Right lobe of liver (tissue), 6 donors: ENCODE measurements around the gene SEC24D. TPM values are rescaled to one million over a fixed set of nuclear protein-coding genes. Genes with fewer than 3 reads are reported as not detected.

Experiments
- ATAC-seq, 4 donors: fragments of 200-7000 bp; cut with Tn5 transposase; one replicate each; pipeline ENCODE4 v1.9.1; 2020; ENCODE audit warnings: mild to moderate bottlenecking in 4 of 4, moderate library complexity in 4 of 4
- DNase-seq, 3 donors: peaks; one replicate each; pipeline ENCODE4 v3.0.0-alpha.2; 2020
- H3K27ac ChIP-seq, 3 donors: fragments of 200-600 bp; one replicate each; pipeline ENCODE4 v1.8.0; 2022
- H3K27me3 ChIP-seq, 2 donors: fragments of 200-600 bp; one replicate each; pipeline ENCODE4 v1.8.0; 2022
- H3K36me3 ChIP-seq, 4 donors: fragments of 200-600 bp; sonication (generic) in 1 of 4; one replicate each; pipeline versions ENCODE4 v1.5.1 to v1.8.0; 2017 to 2022; ENCODE audit warnings: control low read depth in 1 of 4
- H3K4me1 ChIP-seq, 4 donors: fragments of 200-600 bp; sonication (generic) in 1 of 4; one replicate each; pipeline versions ENCODE4 v1.5.1 to v1.8.0; 2017 to 2022; ENCODE audit warnings: control low read depth in 1 of 4
- H3K4me3 ChIP-seq, 3 donors: fragments of 200-600 bp; one replicate each; pipeline ENCODE4 v1.8.0; 2022
- H3K9me3 ChIP-seq, 4 donors: fragments of 200-600 bp; sonication (generic) in 1 of 4; one replicate each; pipeline versions ENCODE4 v1.5.1 to v1.8.0; 2017 to 2022; ENCODE audit warnings: control low read depth in 1 of 4
- POLR2A ChIP-seq: fragments of 450-650 bp; IDR thresholded peaks from one replicate; pipeline ENCODE4 v1.6.1; 2017; ENCODE audit warnings: antibody characterized with exemption, mild to moderate bottlenecking
- WGBS: methylation state at CpG from one replicate; pipeline ENCODE4 v1.1.6; 2018; ENCODE audit warnings: low coverage, low lambda C conversion rate; ENCODE audit not compliant: insufficient coverage; ENCODE audit errors: missing lambda C conversion rate; 5-methylcytosine and 5-hydroxymethylcytosine counted together
- intact Hi-C, 2 donors: fragments of 100-400 bp; cut with DNase I; formaldehyde crosslinking; loops; one replicate each; pipeline versions ENCODE4 v1.11.2 to v1.14.1; 2022
- total RNA-seq, 6 experiments: library from RNA; depleted of rRNA in 2 of 6; stranded (reverse); fragments of >200 nt in 2 of 6; fragmentation: NEBNext Ultra II Directional in 3 of 6; extraction: Animal tissue kit (Norgen Biotek cat#: 25700) in 3 of 6; gene quantifications; one replicate each; pipeline versions ENCODE4 v1.1.0 to v1.2.4, GENCODE V29; 2016 to 2023
- TF ChIP-seq, protein P1 (sequence below), 4 donors: fragments of 200-600 bp in 3 of 4; fragments of 450-650 bp in 1 of 4; IDR thresholded peaks; one replicate each; pipeline versions ENCODE4 v1.5.1 to v1.8.0; 2016 to 2022; ENCODE audit warnings: antibody characterized with exemption in 4 of 4, mild to moderate bottlenecking in 2 of 4
- donor health status: DM: no; HTN: yes; CAD: no.
- donor health status: DM: no; HTN: no; CAD: no.
- donor health status: DM: no; HTN: no; CAD: no.
- donor health status: DM: no; HTN: yes; CAD: no.
- donor health status: DM: no; HTN: yes; CAD: no.

SEC24D gene
- total RNA-seq, 6 experiments from 2014 or later = 52.2 to 80.1 (median 69.2) TPM

DNA sequence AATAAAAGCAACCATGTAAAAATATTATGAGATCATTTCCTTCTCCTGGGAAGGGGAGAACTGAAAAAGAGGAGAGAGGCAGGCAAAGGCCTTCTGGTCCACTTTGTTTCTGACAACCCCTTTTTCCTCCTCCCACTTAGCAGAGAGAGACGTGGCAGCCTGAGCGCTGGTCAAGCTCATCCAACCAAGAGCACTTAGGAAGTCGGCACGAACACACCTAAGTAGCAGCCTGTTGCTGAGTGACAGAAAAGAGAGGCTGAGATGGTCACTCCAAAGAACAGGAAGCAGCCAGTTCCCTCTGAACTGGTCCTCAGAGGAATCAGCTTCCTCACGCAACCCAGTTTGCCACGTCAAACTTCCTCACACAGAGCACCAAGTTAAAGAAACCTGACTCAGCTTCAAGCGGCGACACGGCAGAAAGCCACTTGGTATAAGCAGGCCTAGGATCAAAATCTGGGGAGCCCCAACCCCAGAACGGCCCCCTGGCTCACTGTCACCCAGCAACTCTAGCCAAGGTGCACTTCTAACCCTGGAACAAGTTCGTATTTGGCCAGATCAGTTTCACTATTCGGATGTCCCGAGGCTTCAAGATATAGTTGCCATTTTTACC lies 861 bp downstream of the SEC24D start:
- H3K36me3 ChIP-seq = peaks cover 0 to 27% (median 9%) of the 10 kb centered on the region in 4 donors
- peak overlapping the region; percentile 89 to 98 (median 92) for H3K27ac ChIP-seq
- DNase-seq = peak; percentile 63 to 76 (median 76)
- ATAC-seq = peak; percentile 66 to 82 (median 79)
- H3K9me3 ChIP-seq = no peaks in the 10 kb centered on the region
- intact Hi-C loops = no loop called here
- H3K27me3 ChIP-seq = no peaks in the 10 kb centered on the region
- peaks cover 0 to 21% (median 8%) of the 10 kb centered on the region in 4 donors for H3K4me1 ChIP-seq
- 0% methylated on average over 13 of the region's 13 CpGs for WGBS
- TF ChIP-seq POLR2A = peak; percentile 83
- TF ChIP-seq, protein P1, sequence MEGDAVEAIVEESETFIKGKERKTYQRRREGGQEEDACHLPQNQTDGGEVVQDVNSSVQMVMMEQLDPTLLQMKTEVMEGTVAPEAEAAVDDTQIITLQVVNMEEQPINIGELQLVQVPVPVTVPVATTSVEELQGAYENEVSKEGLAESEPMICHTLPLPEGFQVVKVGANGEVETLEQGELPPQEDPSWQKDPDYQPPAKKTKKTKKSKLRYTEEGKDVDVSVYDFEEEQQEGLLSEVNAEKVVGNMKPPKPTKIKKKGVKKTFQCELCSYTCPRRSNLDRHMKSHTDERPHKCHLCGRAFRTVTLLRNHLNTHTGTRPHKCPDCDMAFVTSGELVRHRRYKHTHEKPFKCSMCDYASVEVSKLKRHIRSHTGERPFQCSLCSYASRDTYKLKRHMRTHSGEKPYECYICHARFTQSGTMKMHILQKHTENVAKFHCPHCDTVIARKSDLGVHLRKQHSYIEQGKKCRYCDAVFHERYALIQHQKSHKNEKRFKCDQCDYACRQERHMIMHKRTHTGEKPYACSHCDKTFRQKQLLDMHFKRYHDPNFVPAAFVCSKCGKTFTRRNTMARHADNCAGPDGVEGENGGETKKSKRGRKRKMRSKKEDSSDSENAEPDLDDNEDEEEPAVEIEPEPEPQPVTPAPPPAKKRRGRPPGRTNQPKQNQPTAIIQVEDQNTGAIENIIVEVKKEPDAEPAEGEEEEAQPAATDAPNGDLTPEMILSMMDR (IDR thresholded peaks at IDR 0.05) = no peak
- peak overlapping the region; percentile 95 to 99 (median 98) for H3K4me3 ChIP-seq

DNA sequence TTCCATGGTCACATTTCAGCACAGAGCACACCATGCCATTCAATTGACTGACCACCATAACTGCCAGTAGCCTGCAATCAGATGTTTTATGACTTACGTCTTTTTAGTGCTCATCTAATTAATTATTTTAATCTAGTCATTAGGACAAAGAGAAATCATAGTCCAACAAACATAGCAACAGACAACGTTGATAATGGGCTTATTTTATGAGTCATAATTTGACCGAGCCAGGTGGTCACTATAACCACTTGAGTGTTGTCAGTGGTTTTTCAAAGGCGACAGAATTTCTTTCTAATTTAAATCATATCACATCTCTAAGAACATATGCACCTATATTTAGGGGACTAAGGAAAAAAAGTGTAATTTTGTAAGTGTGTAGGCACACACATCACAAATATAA lies 1.9 kb downstream of the SEC24D start:
- TF ChIP-seq POLR2A = no peak
- TF ChIP-seq, protein P1 (IDR thresholded peaks at IDR 0.05) = no peak
- 49% methylated on average over 4 of the region's 4 CpGs for WGBS

DNA sequence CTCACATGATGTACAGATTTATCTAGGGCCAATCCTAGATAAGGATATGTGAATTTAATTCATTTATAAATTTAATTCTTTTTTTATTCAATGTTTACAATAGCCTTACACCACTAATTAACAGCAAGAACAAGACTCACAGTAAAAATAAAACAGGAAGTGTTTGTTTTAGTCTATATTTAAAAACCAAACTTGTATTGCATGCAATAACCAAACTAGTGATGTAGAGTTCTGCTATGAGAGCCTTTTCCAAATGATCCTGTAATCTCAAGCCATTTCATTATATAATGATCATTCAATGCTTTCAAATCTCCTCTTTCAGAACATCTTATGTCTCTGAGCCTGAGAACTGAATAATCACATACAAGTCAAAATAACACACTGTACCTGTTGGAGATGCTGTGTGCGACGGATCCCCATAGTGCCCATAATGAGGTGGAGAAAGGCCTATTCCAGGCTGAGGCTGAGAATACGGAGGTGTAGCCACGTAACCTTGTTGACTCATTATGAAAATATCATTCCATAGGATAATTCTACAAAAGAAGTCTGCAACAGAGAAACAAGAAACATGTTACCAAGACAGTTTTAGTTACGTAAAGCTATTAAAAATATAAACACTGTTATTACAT lies 2.6 kb downstream of the SEC24D start:
- TF ChIP-seq POLR2A = no peak
- TF ChIP-seq, protein P1 (IDR thresholded peaks at IDR 0.05) = no peak
- H3K4me1 ChIP-seq = peaks cover 0 to 30% (median 15%) of the 10 kb centered on the region in 4 donors
- H3K9me3 ChIP-seq = no peaks in the 10 kb centered on the region
- 96% methylated on average over 5 of the region's 5 CpGs for WGBS
- no peak overlapping the region for H3K4me3 ChIP-seq
- no peaks in the 10 kb centered on the region for H3K27me3 ChIP-seq
- H3K27ac ChIP-seq = no peak overlapping the region
- DNase-seq (no peak), ATAC-seq (no peak)
- intact Hi-C loops = no loop called here
- peaks cover 0 to 38% (median 13%) of the 10 kb centered on the region in 4 donors for H3K36me3 ChIP-seq

More for the DNA sequence above, 1.9 kb downstream of the SEC24D start:
- Histone ChIP-seq H3K9me3 (no peaks in the 10 kb centered on the region), H3K27me3 (no peaks in the 10 kb centered on the region), H3K27ac (peak overlapping the region in 1 of 3 donors; percentile 98), H3K36me3 (peaks cover 0 to 36% (median 13%) of the 10 kb centered on the region in 4 donors), H3K4me1 (peaks cover 0 to 22% (median 12%) of the 10 kb centered on the region in 4 donors), H3K4me3 (peak overlapping the region; percentile 95 to 99 (median 98))
- DNase-seq (no peak), ATAC-seq (no peak)
- intact Hi-C loops = no loop called here

DNA sequence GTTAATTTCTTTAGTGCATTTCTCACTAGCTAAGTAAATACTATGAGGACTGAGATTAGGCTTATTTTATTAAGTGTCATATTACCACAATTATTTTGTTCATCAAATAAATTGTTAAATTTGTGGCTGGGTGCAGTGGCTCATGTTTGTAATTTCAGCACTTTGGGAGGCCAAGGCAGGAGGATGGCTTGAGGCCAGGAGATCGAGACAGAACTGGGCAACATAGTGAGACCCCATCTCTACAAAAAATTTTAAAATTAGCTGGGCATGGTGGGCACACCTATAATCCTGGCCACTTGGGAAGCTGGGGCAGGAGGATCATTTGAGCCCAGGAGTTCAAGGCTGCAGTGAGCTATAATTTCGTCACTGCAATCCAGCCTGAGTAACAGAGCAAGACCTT lies 6.8 kb downstream of the SEC24D start:
- H3K27ac ChIP-seq = peak overlapping the region in 1 of 3 donors; percentile 79
- no peaks in the 10 kb centered on the region for H3K9me3 ChIP-seq
- TF ChIP-seq, protein P1 (IDR thresholded peaks at IDR 0.05) = no peak
- TF ChIP-seq POLR2A = no peak
- WGBS = 67% methylated on average over 2 of the region's 2 CpGs
- H3K36me3 ChIP-seq = peaks cover 0 to 43% (median 13%) of the 10 kb centered on the region in 4 donors
- no peak for ATAC-seq
- no peaks in the 10 kb centered on the region for H3K27me3 ChIP-seq
- intact Hi-C loops = no loop called here
- DNase-seq = no peak
- H3K4me3 ChIP-seq = no peak overlapping the region
- peaks cover 0 to 63% (median 34%) of the 10 kb centered on the region in 4 donors for H3K4me1 ChIP-seq
